Neural crest cell (in vitro differentiated cells): ENCODE results near the gene CRB1. TPM values are rescaled to one million over a fixed set of nuclear protein-coding genes. Genes with fewer than 3 reads are reported as not detected.

Source experiments
- DNase-seq: peaks from one replicate; pipeline ENCODE4 v3.0.0; 2021; ENCODE audit warnings: low read depth, mixed read lengths, low spot score
- H3K27ac Mint-ChIP-seq: one replicate; pipeline ENCODE4 v1.8.0; 2021; ENCODE audit warnings: mild to moderate bottlenecking, mixed read lengths; ENCODE audit not compliant: unreplicated experiment
- H3K27me3 Mint-ChIP-seq: 2 replicates; pipeline ENCODE4 v1.8.0; 2021; ENCODE audit warnings: low read depth, mild to moderate bottlenecking, mixed read lengths
- H3K36me3 Mint-ChIP-seq: 2 replicates; pipeline ENCODE4 v1.8.0; 2021; ENCODE audit warnings: low read depth, mild to moderate bottlenecking, mixed read lengths
- H3K4me1 Mint-ChIP-seq: 2 replicates; pipeline ENCODE4 v1.8.0; 2021; ENCODE audit warnings: mixed read lengths
- H3K4me3 Mint-ChIP-seq: one replicate; pipeline ENCODE4 v1.8.0; 2021; ENCODE audit warnings: mild to moderate bottlenecking, mixed read lengths
- H3K9me3 Mint-ChIP-seq: 2 replicates; pipeline ENCODE4 v1.8.0; 2021; ENCODE audit warnings: mixed read lengths
- total RNA-seq: library from RNA; stranded (reverse); gene quantifications from 2 replicates; pipeline ENCODE4 v1.2.1, GENCODE V29; 2021
- TF ChIP-seq, protein P1 (sequence below): fragments of 200-600 bp; sonication (generic); conservative IDR thresholded peaks from 2 replicates; pipeline ENCODE4 v1.5.0; 2021; ENCODE audit warnings: antibody characterized with exemption, mild to moderate bottlenecking

CRB1 gene
- total RNA-seq, 1 donor from 2014 or later = 1.9 TPM

GRCh38 chr1:197284325-197284724, 16.3 kb downstream of the CRB1 start:
- H3K4me1 Mint-ChIP-seq = no peaks in the 10 kb centered on the region
- no peaks in the 10 kb centered on the region for H3K36me3 Mint-ChIP-seq
- H3K27me3 Mint-ChIP-seq = peaks cover 5% of the 10 kb centered on the region
- DNase-seq = no peak
- H3K27ac Mint-ChIP-seq = no peak overlapping the region
- no peaks in the 10 kb centered on the region for H3K9me3 Mint-ChIP-seq
- TF ChIP-seq, protein P1, sequence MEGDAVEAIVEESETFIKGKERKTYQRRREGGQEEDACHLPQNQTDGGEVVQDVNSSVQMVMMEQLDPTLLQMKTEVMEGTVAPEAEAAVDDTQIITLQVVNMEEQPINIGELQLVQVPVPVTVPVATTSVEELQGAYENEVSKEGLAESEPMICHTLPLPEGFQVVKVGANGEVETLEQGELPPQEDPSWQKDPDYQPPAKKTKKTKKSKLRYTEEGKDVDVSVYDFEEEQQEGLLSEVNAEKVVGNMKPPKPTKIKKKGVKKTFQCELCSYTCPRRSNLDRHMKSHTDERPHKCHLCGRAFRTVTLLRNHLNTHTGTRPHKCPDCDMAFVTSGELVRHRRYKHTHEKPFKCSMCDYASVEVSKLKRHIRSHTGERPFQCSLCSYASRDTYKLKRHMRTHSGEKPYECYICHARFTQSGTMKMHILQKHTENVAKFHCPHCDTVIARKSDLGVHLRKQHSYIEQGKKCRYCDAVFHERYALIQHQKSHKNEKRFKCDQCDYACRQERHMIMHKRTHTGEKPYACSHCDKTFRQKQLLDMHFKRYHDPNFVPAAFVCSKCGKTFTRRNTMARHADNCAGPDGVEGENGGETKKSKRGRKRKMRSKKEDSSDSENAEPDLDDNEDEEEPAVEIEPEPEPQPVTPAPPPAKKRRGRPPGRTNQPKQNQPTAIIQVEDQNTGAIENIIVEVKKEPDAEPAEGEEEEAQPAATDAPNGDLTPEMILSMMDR = no peak
- no peak overlapping the region for H3K4me3 Mint-ChIP-seq

DNA sequence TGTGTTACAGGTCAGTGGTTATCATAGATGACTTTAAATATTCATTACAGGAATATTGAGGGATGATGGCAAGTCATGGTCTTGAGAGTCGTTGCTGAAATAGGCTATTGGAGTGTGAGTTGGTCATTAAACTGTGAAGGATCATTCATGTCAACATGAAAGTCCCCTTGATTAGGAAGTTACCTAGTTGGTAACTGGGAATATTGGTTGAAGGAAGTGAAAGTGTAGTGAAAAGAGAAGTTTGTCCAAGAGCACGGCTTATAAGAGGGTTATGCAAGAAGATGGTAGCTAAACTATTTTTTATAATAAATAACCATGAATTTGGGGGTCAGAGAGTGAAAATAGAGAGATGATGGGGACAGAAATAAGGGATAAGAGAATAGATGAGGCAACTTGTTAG, 16.9 kb downstream of the CRB1 start:
- DNase-seq = no peak
- Mint-ChIP-seq H3K27ac (no peak overlapping the region), H3K36me3 (no peaks in the 10 kb centered on the region), H3K27me3 (peaks cover 5% of the 10 kb centered on the region), H3K9me3 (no peaks in the 10 kb centered on the region), H3K4me3 (no peak overlapping the region), H3K4me1 (no peaks in the 10 kb centered on the region)
- TF ChIP-seq, protein P1 = no peak

- no peaks in the 10 kb centered on the region for H3K36me3 Mint-ChIP-seq
These were observed 17.6 kb downstream of the CRB1 start for GRCh38 chr1:197285526-197286205.

GRCh38 chr1:197286634-197287033, 18.6 kb downstream of the CRB1 start:
- no peaks in the 10 kb centered on the region for H3K4me1 Mint-ChIP-seq
- H3K36me3 Mint-ChIP-seq = no peaks in the 10 kb centered on the region
- no peak overlapping the region for H3K27ac Mint-ChIP-seq
- H3K4me3 Mint-ChIP-seq = no peak overlapping the region
- TF ChIP-seq, protein P1 = no peak
- H3K9me3 Mint-ChIP-seq = no peaks in the 10 kb centered on the region
- no peak for DNase-seq
- H3K27me3 Mint-ChIP-seq = peaks cover 5% of the 10 kb centered on the region

More at GRCh38 chr1:197285526-197286205, 17.6 kb downstream of the CRB1 start:
- Mint-ChIP-seq H3K27ac (no peak overlapping the region), H3K27me3 (peaks cover 5% of the 10 kb centered on the region), H3K4me1 (no peaks in the 10 kb centered on the region), H3K9me3 (no peaks in the 10 kb centered on the region), H3K4me3 (no peak overlapping the region)
- no peak for DNase-seq
- TF ChIP-seq, protein P1 = no peak

DNA sequence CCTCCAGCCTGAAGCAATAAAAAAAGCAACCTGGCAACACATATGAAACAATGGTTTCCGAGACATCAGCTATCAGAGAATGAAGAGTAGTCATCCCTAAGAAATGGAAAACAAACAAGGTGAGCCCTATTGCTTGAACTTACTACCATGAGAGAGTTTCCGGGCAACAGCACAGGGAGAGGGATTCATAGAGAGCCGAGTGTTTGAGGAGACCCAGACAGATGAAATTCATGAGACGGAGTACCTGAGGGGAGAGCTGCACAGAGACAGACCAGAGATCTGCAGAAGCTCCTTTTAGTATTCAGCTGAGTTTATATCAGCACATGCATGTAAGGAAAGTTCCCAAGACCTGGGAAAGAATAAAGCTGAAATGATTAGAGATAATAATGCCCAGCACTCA, 19.8 kb downstream of the CRB1 start:
- peaks cover 5% of the 10 kb centered on the region for H3K27me3 Mint-ChIP-seq
- H3K27ac Mint-ChIP-seq = no peak overlapping the region
- H3K4me3 Mint-ChIP-seq = no peak overlapping the region
- no peaks in the 10 kb centered on the region for H3K4me1 Mint-ChIP-seq
- no peak for DNase-seq
- no peaks in the 10 kb centered on the region for H3K36me3 Mint-ChIP-seq
- TF ChIP-seq, protein P1 = no peak
- H3K9me3 Mint-ChIP-seq = peaks cover 1% of the 10 kb centered on the region
